A549 treated with Mapracorat at 1 μM for 4 hours (cell line): ENCODE results near the gene RPL23. TPM values are rescaled to one million over a fixed set of nuclear protein-coding genes. Genes with fewer than 3 reads are reported as not detected.

Source experiments
- total RNA-seq: library from RNA; stranded (reverse); fragments of 200-300 nt; extraction: Qiagen RNA extraction; gene quantifications from 5 replicates; pipeline ENCODE4 v1.2.3, GENCODE V29; 2022

The RPL23 gene
- total RNA-seq: 2,461 to 3,097 TPM (median 2,636 TPM) in 5 replicates

GRCh38 chr17:38853292-38854219 lies at the start of gene RPL23:
Gene RPL23 (minus strand): TSS chr17:38853721. CDS start chr17:38853710, 11 bp downstream.

DNA sequence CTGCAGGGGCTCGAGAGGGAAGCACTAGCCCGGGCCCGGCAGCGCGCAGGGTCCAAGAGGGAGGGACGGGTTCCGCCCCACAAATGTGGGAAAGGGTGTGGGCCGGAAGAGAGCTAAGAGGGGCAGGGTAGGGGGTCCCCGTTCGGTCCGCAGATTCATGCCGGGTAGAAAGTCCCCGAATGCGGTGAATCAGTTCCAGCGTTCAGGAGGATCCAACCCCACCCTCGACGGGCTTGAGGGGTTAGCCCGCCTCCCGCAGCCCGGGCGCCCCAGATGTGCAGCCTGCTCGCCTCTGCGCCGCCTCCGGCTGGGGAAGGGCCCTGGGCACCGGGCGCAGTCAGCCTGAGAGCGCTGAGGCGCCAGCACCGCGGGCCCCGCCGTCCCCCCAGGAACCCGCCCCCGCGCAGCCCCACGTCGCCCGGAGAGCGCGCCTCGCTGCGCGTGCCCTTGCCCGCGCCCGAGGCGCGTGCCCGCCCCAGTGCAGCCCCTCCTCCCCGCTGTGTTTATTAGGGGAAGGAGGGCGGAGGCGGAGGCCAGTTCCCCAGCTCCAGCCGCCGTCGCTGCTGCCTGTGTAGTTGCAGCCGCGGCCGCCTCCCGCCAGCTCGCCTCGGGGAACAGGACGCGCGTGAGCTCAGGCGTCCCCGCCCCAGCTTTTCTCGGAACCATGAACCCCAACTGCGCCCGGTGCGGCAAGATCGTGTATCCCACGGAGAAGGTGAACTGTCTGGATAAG lies 16.2 kb upstream of the RPL23 start, which contains the start of gene LASP1:
Gene LASP1, plus strand, starts transcription at position 533 of the 733 bp plus-strand sequence. Its CDS starts 132 bp downstream, at position 665.

GRCh38 chr17:38824899-38825761 lies 28.4 kb downstream of the RPL23 start, which contains the start of gene CWC25:
Gene CWC25 (minus strand): TSS chr17:38825321. CDS start chr17:38825183, 138 bp downstream.

GRCh38 chr17:38799501-38800236 lies 53.9 kb downstream of the RPL23 start, which contains the start of gene PIP4K2B:
Gene PIP4K2B (minus strand): TSS chr17:38799556. CDS start chr17:38799424, 132 bp downstream.

Other genes with a start within 250 kb of the RPL23 start
- gene SRCIN1, start 247.8 kb downstream of the RPL23 start, total RNA-seq: 1.3 to 2.9 TPM (median 2.4 TPM) in 5 replicates
- 9.9 to 13.2 TPM (median 12.2 TPM) in 5 replicates for gene EPOP, start 178.8 kb downstream of the RPL23 start, total RNA-seq
- gene MLLT6, start 148.4 kb downstream of the RPL23 start, total RNA-seq: 19.4 to 33.3 TPM (median 27.6 TPM) in 5 replicates
- gene CISD3, start 123.4 kb downstream of the RPL23 start, total RNA-seq: 57.0 to 95.6 TPM (median 88.4 TPM) in 5 replicates
- 35.7 to 63.3 TPM (median 58.9 TPM) in 5 replicates for gene PCGF2, start 105.4 kb downstream of the RPL23 start, total RNA-seq
- 372 to 440 TPM (median 430 TPM) in 5 replicates for gene PSMB3, start 101.0 kb downstream of the RPL23 start, total RNA-seq
- gene PIP4K2B, start 54.2 kb downstream of the RPL23 start, total RNA-seq: 34.6 to 42.0 TPM (median 40.7 TPM) in 5 replicates
- gene CWC25, start 28.4 kb downstream of the RPL23 start, total RNA-seq: 20.4 to 24.2 TPM (median 21.5 TPM) in 5 replicates
- gene LASP1, start 16.3 kb upstream of the RPL23 start, total RNA-seq: 238 to 266 TPM (median 257 TPM) in 5 replicates
- not detected in 5 replicates for gene FBXO47, start 113.7 kb upstream of the RPL23 start, total RNA-seq